ENCODE data around the gene ACIN1.

Gene ACIN1

DNA sequence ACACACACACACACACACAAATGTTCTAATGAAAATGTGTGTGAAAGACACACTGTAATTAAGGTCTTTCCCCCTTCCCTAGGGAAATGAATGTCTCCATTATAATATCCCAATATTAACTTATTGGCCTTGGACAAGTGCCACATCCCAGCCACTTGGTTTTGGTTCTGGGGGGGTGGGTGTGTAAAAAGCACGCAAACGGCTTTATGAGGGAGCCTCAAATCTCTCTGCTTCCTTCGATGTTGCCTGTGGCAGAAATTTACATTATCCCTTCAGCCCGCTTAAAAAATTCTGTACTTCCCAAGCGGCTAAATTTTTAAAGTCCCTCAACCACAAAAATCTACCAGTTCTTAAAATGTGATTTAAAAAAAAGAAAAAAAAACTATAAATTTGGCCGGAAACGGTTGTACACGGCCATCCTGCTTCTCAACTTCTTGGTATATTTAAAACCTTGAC lies 85.4 kb downstream of the ACIN1 start:
- peak; percentile 17 to 41 for DNase-seq

GRCh38 chr14:23008831-23009230 lies 86.1 kb downstream of the ACIN1 start:
- peak in 1 of 2 experiments; percentile 11 for DNase-seq
